BE2C (cell line): ENCODE data around the gene DENND4A.
"Not testable (repeated sequence)": the region's sequence is repeated elsewhere in the genome, so short reads cannot be mapped to it uniquely, and the experiment has no call there.

ENCODE experiments used
- DNase-seq: peaks from one replicate; pipeline ENCODE4 v3.0.0-alpha.2; 2020
- H3K27me3 ChIP-seq: fragments of 250-450 bp; sonication (Bioruptor Pico); 2 replicates; pipeline ENCODE4 v1.5.1; 2020; ENCODE audit warnings: mild to moderate bottlenecking
- H3K36me3 ChIP-seq: fragments of 250-450 bp; sonication (Bioruptor Pico); 2 replicates; pipeline ENCODE4 v1.5.1; 2020; ENCODE audit warnings: mild to moderate bottlenecking
- H3K4me1 ChIP-seq: fragments of 250-450 bp; sonication (Bioruptor Pico); 2 replicates; pipeline ENCODE4 v1.5.1; 2020
- H3K4me3 ChIP-seq: 2 replicates; pipeline ENCODE4 v1.5.1; 2011; ENCODE audit warnings: low read depth, low read length
- H3K9me3 ChIP-seq: fragments of 250-450 bp; sonication (Bioruptor Pico); 2 replicates; pipeline ENCODE4 v1.5.1; 2020
- CTCF ChIP-seq: IDR thresholded peaks from 2 replicates; pipeline ENCODE4 v1.5.1; 2012; ENCODE audit warnings: mild to moderate bottlenecking, low read depth, low read length

Gene DENND4A

GRCh38 chr15:65785151-65785550 lies 6.9 kb downstream of the DENND4A start:
- H3K4me1 ChIP-seq: peaks cover 3% of the 10 kb centered on the region
- no peaks in the 10 kb centered on the region; the same call in 1 of the 2 replicates for H3K9me3 ChIP-seq
- no peaks in the 10 kb centered on the region for H3K27me3 ChIP-seq
- no peak overlapping the region for H3K4me3 ChIP-seq
- no peaks in the 10 kb centered on the region; the same call in 1 of the 2 replicates for H3K36me3 ChIP-seq
- no peak for TF ChIP-seq CTCF
- DNase-seq: no peak

GRCh38 chr15:65783872-65784271 lies 8.2 kb downstream of the DENND4A start:
- Histone ChIP-seq H3K4me3 (no peak overlapping the region), H3K36me3 (no peaks in the 10 kb centered on the region; the same call in 1 of the 2 replicates), H3K9me3 (no peaks in the 10 kb centered on the region; the same call in 1 of the 2 replicates), H3K4me1 (peaks cover 3% of the 10 kb centered on the region), H3K27me3 (no peaks in the 10 kb centered on the region)
- DNase-seq: no peak
- TF ChIP-seq CTCF: no peak

- TF ChIP-seq CTCF: no peak
- no peaks in the 10 kb centered on the region; the same call in 1 of the 2 replicates for H3K36me3 ChIP-seq
- H3K9me3 ChIP-seq: no peaks in the 10 kb centered on the region; the same call in 1 of the 2 replicates
- DNase-seq: no peak
- H3K4me3 ChIP-seq: no peak overlapping the region
- peaks cover 3% of the 10 kb centered on the region for H3K4me1 ChIP-seq
- H3K27me3 ChIP-seq: no peaks in the 10 kb centered on the region
Measured at GRCh38 chr15:65782096-65782495, 10.0 kb downstream of the DENND4A start.

GRCh38 chr15:65778701-65779100 lies 13.4 kb downstream of the DENND4A start:
- not testable (repeated sequence) for H3K4me3 ChIP-seq, H3K4me1 ChIP-seq, H3K36me3 ChIP-seq, H3K9me3 ChIP-seq, DNase-seq, H3K27me3 ChIP-seq

- no peak for TF ChIP-seq CTCF
- no peaks in the 10 kb centered on the region for H3K4me1 ChIP-seq
- no peak for DNase-seq
- H3K4me3 ChIP-seq: no peak overlapping the region
- H3K36me3 ChIP-seq: no peaks in the 10 kb centered on the region; the same call in 1 of the 2 replicates
- no peaks in the 10 kb centered on the region; the same call in none of the 2 replicates for H3K9me3 ChIP-seq
- no peaks in the 10 kb centered on the region for H3K27me3 ChIP-seq
Measured at GRCh38 chr15:65778269-65778668, 13.8 kb downstream of the DENND4A start.

- TF ChIP-seq CTCF: no peak
- DNase-seq: no peak
Measured at GRCh38 chr15:65777843-65778242, 14.2 kb downstream of the DENND4A start.

GRCh38 chr15:65777053-65777452 lies 15.0 kb downstream of the DENND4A start:
- DNase-seq: no peak
- H3K27me3 ChIP-seq: no peaks in the 10 kb centered on the region
- no peak for TF ChIP-seq CTCF
- H3K9me3 ChIP-seq: no peaks in the 10 kb centered on the region; the same call in 1 of the 2 replicates
- H3K4me1 ChIP-seq: no peaks in the 10 kb centered on the region
- no peaks in the 10 kb centered on the region; the same call in 1 of the 2 replicates for H3K36me3 ChIP-seq
- H3K4me3 ChIP-seq: no peak overlapping the region

More at GRCh38 chr15:65777843-65778242, 14.2 kb downstream of the DENND4A start:
- no peaks in the 10 kb centered on the region; the same call in 1 of the 2 replicates for H3K36me3 ChIP-seq
- no peaks in the 10 kb centered on the region for H3K4me1 ChIP-seq
- no peaks in the 10 kb centered on the region; the same call in 1 of the 2 replicates for H3K9me3 ChIP-seq
- H3K27me3 ChIP-seq: no peaks in the 10 kb centered on the region
- H3K4me3 ChIP-seq: no peak overlapping the region
